Iris pigment epithelial cell (primary cell): ENCODE data around the gene CDCP1.
A peak's percentile ranks its signal among the peaks of the same experiment; 100 is the strongest.
"Not testable (repeated sequence)": the region's sequence is repeated elsewhere in the genome, so short reads cannot be mapped to it uniquely, and the experiment has no call there.

Experiments
- DNase-seq: peaks from one replicate; pipeline ENCODE4 v3.0.0-alpha.2; 2011; ENCODE audit warnings: low read depth

Gene CDCP1

GRCh38 chr3:45056608-45057301 lies 89.4 kb downstream of the CDCP1 start:
- DNase-seq = peak; percentile 26

GRCh38 chr3:45055411-45056143 lies 90.6 kb downstream of the CDCP1 start:
- peak; percentile 88 for DNase-seq

- DNase-seq = peak; percentile 83
Measured at GRCh38 chr3:45055032-45055410, 91.2 kb downstream of the CDCP1 start.

- peak; percentile 80 for DNase-seq
Measured at GRCh38 chr3:45054196-45054857, 91.9 kb downstream of the CDCP1 start.

GRCh38 chr3:45053805-45054195 lies 92.4 kb downstream of the CDCP1 start:
- not testable (repeated sequence) for DNase-seq

GRCh38 chr3:45051685-45052084 lies 94.5 kb downstream of the CDCP1 start:
- no peak for DNase-seq

GRCh38 chr3:45049807-45050206 lies 96.4 kb downstream of the CDCP1 start:
- no peak for DNase-seq

GRCh38 chr3:45048244-45048643 lies 97.9 kb downstream of the CDCP1 start:
- peak; percentile 34 for DNase-seq

- peak; percentile 86 for DNase-seq
Measured at GRCh38 chr3:45043728-45044299, 102.4 kb downstream of the CDCP1 start.

- no peak for DNase-seq
Measured at GRCh38 chr3:45042162-45042561, 104.0 kb downstream of the CDCP1 start.

GRCh38 chr3:45041666-45042065 lies 104.5 kb downstream of the CDCP1 start:
- DNase-seq = no peak

GRCh38 chr3:45037720-45038455 lies 108.3 kb downstream of the CDCP1 start:
- DNase-seq = peak; percentile 87

- DNase-seq = peak; percentile 39
Measured at GRCh38 chr3:45035441-45036301, 110.5 kb downstream of the CDCP1 start.

GRCh38 chr3:45034612-45035252 lies 111.4 kb downstream of the CDCP1 start:
- no peak for DNase-seq

GRCh38 chr3:45033791-45034190 lies 112.4 kb downstream of the CDCP1 start:
- no peak for DNase-seq
